DMS153 (cell line): Measurements from ENCODE around the gene TMED10.
"Not testable (repeated sequence)": the region's sequence is repeated elsewhere in the genome, so short reads cannot be mapped to it uniquely, and the experiment has no call there.

Experiments
- DNase-seq: peaks from one replicate; lab custom pipeline; 2025; lab: John Stamatoyannopoulos, UW

Gene TMED10

DNA sequence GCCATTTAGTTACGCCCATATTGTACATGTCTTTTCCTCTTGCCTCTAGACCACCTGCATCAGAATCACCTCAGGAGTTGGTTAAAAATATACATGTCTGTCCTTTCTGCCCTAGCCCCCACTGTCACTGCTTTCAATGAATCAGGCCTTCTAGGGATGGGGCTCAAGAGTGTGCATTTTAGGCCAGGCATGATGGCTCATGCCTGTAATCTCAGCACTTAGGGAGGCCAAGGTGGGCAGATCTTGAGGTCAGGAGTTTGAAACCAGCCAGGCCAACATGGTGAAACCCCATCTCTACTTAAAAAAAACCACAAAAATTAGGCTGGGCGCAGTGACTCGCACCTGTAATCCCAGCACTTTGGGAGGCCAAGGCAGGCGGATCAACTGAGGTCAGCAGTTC, 13.6 kb upstream of the TMED10 start:
- DNase-seq: no peak

DNA sequence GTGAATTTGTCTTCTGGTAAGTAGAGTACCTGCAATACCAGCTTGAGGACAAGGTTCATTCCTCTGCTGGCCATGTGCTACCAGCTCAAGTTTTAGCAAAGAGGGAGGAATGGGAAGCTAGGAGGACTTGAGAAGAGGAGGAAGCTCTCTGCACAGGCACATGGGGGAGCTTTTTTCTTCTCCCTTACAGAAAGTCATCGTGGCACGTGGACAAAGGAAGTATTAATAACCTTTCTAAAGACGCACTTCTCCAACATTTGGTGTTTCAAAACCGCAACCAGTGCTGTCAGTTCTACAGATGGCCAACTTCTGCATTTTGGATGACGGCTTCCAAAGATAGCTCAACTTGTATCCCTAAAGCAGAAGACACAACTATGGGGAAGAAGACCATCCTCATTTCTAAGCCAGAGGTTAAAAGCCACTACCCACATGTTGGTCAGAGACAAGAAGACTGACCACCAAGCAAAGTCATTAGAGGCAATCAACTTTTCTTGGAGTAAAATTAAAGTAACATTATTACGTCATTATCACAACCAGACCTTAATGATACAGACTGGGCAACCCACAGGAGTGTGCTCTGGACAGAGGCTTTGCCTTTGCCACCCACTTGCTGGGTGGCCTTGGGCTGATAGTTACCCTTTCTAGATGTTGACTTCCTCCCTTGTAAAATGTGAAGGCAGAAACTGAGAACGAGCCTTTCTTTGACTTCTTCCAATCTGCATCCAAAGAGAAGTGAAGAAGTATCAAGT, 12.3 kb upstream of the TMED10 start:
- DNase-seq: no peak

DNA sequence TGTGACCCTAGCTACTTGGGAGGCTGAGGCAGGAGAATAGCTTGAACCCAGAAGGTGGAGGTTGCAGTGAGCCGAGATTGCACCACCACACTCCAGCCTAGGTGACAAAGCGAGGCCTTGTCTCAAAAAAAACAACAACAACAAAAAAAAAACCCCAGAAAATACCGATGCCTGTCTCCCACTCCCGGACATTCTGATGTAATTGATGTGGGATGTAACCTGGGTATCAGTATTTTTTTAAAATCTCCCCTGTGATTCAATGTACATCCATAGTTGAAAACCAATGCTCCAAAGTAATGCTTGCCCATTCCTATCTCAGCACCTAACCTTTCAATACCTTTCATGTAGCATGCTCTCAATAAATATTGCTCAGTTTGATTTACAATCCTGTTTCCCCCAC, 11.7 kb upstream of the TMED10 start:
- no peak for DNase-seq

DNA sequence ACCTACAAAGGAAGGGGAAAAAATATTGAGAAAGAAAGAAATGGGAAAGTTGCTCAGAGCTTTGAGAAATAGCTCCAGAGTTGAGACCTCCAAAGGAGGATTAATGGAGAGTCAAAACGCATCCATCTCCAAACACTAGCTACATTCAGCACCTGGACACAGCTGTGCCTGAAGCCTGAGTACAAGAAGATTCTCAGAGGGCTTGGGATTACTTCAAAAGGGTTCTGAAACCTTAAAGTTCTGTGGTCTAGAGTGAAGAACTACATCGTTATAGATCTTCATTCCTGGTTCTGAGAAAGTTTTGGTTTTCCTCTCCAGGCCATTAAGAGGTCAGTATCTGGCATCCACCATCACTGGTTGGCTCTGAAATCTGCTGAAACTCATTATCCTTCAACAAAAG, 10.5 kb upstream of the TMED10 start:
- no peak for DNase-seq

DNA sequence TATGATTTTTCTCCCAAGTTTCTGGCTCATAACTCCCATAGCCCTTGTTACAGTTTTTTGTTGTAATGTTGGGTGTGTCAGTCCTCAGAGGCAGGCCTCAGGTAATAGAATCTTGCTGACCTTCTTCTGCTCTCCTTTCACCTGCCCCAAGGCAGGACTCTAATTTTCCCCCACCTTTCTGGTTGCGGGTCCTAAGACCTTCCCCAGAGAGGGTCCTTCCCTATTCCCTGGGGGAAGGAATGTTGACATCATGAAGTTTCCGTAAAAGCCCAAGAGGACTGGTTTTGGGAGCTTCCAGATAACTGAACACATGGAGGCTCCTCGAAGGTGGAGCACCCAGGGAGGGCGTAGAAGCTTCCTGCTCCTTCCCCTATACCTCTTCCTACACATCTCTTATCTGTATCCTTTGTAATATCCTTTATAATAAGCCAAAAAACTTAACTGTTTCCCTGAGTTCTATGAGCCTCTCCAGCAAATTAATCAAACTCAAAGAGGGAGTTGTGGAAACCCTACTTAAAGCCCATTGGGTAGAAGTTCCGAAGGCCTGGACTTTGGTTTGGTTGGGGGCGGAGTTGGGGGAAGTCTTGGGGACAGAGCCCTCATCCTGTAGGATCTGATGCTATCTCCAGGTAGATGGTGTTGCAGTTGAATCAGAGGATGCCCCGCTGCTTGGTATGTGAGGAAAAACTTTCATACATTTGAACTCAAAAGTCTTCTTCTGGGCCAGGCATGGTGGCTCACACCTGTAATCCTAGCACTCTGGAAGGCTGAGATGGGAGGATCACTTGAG, 9.0 kb upstream of the TMED10 start:
- no peak for DNase-seq

DNA sequence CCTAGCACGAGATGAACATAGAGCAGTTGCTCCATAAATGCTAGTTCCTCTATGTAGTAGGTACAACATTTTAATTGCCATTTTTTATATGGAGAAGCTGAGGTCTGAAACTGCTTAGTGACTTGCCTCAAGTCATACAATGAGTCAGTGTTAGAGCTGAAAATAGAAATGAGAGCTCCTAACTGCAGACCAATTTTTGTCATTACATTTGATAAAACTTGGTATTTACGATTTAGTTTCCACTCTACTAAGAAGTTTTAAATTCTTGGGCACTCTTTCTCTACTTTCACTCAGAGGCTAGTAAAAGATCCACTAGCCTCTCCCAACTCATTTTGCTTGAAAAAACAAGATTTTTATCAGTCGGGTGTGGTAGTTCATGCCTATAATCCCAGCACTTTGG, 8.1 kb upstream of the TMED10 start:
- DNase-seq: no peak

DNA sequence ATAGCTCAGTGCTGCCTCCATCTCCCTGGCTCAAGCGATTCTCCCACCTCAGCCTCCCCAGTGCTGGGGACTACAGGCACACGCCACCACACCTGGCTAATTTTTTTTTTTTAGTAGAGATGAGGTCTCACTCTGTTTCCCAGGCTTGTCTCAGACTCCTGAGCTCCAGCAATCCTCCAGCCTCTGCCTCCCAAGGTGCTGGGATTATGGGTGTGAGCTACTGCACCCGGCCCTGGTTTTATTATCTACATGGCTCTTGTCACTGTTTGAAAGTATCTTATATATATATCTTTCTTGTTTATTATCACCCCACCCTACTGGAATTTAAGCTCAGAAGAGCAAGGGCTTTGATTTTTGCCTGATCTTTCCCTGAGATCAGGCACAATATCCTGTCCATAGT, 7.6 kb upstream of the TMED10 start:
- no peak for DNase-seq

DNA sequence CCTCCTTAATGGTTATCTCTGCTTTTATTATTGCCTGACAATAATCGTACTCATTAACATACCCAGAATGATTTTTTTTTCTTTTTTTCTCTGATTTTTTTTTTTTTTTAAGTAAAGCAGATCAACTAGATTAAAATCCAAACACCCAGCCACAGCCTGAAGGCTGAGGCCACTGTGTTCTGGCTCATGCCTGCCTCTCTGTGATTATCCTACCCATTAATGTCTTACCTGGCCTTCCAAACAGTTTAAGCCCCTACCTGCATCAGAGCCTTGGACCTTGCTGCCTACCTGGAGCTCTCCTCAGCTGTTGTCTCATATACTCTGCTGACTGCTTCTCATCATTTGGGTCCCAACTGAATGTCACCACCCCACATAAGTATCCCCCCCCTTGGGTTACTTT, 6.8 kb upstream of the TMED10 start:
- DNase-seq: no peak

DNA sequence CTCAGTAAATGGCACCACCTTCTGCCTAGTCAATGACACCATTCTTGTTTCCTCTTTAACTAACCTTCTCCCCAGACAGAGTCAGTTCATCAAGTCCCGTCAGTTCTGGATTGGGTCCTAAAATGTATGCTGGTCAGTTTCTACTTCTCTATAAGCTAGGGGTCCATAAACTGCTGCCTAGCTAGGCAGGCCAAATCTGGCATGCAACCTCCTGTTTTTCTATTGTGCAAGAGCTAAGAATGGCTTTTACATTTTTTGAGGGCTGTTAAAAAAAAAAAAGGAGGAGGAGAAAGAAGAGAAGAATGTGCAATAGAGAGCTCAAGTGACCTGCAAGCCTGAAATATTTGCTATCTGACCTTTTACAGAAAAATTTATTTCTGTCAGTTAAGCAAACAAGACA, 6.4 kb upstream of the TMED10 start:
- DNase-seq: no peak

DNA sequence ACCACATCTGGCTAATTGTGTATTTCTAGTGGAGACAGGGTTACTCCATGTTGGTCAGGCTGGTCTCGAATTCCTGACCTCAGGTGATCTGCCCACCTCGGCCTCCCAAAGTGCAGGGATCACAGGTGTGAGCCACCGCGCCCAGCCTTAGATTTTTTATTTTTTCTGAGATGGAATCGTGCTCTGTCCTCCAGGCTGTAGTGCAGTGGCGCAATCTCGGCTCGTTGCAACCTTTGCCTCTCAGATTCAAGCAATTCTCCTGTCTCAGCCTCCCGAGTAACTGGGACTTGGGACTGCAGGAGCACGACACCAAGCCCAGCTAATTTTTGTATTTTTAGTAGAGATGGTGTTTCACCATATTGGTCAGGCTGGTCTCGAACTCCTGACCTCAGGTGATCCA, 5.8 kb upstream of the TMED10 start:
- not testable (repeated sequence) for DNase-seq

DNA sequence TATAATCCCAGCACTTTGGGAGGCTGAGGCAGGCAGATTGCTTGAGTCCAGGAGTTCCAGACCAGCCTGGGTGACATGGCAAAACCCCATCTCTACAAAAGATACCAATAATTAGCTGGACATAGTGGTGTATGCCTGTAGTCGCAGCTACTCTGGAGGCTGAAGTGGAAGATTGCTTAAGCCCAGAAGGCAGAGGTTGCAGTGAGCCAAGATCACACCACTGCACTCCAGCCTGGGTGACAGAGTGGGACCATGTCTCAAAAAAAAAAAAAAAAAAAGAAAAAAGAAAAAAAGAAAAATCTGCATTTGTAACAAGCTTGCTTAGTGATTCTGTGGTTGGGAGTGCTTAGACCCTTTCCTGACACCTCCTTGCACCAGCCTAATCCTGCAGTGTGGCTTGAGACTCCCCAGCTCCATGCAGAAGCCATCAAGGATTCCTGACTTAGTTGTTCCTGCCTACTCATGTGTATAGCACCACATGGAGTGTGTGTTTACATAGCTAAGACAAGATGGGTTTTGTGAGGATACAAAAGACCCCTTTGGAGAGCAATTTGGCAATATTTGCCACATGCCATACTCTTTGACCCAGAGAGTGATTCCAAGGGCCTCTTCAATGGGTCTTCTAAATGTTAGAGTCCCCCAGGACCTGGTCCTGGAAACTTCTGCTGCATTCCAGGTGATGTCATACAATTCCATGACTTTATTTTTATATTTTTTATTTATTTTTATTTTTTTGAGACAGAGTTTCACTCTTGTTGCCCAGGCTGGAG, 5.1 kb upstream of the TMED10 start:
- no peak for DNase-seq

DNA sequence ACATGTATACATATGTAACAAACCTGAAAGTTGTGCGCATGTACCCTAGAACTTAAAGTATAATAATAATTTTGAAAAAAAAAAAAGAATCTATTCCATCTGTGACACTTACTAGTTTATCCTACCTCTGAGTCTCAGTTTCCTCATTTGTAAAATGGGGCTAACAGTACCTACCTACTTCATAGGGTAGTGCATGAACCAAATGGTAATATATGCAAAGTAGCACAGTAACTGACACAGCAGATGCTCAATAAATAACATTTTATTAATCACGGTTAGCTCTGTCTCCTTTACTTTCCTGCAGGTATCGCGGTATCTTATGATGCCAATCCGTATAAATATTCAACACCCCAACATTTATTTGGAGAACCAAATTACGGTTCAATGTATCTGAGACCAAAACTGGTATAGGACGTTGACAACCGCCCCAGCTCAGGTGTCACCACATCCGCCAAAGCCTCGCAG, 703 bp downstream of the TMED10 start:
- no peak for DNase-seq

DNA sequence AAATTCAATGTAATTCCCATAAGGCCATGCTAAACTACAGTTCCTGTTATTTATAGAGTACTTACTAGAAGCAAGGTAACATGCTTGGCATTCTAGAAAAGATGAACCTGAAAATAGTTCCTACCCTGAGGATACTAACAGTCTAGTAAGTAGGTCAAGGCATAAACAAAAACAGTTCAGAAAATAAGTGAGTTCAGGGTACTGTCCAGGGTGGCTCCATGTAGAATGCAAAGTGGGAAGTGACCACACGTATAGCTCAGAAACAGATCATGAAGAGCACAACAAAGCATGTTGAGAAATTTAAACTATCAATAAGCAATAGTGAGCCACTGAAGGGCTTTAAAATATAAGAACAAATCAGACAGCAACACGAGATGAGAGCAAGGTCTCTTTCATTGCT, 2.3 kb downstream of the TMED10 start:
- no peak for DNase-seq

DNA sequence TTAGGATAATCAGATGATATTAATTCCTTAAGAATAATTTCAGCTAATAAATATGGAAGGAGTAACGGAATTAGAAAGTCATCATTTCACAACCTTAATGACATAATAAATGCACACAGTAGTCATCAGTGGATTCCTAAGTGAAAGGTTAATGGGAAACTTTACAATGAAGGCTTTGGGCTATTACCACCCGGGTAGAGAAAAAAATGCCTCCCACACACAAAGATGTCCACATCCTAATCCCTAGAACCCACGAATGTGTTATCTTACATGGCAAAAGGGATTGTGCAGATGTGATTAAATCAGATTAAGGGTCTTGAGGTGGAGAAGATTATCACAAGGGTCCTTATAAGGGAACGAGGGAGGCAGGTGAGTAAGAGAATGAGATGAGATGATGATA, 5.6 kb downstream of the TMED10 start:
- no peak for DNase-seq

DNA sequence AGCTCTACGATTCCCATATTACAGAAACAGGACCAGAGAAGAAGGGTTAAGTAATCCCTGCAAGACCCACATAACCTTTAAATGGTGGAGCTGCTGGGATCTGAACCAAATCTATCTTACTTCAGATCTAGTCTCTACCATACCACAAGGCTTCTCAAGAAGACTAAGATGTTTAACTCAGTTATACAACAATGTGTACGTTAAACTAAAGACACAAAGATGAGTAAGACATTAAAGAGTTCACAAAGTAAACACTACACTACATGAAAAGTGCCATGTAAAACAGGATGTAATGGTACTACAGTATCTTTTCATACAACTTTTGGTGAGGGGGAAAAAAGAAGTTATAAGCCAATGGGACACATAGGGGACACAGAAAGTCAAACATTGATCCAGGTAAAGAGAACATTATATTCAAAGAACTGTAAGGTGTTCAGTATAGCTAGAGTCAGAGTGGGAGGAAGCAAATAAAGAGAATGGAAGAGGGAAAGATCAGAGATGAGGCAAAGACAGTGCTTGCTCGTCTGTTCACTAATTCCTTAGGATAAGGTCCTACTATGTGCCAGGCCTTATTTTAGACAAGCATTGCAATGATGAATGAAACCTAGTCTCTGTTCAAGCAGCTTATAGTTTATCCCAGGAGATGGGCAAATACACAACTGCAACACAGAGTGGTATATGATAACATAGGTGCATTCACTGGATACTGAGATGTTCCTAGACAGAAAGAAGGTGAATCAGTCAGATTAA, 7.7 kb downstream of the TMED10 start:
- DNase-seq: no peak

DNA sequence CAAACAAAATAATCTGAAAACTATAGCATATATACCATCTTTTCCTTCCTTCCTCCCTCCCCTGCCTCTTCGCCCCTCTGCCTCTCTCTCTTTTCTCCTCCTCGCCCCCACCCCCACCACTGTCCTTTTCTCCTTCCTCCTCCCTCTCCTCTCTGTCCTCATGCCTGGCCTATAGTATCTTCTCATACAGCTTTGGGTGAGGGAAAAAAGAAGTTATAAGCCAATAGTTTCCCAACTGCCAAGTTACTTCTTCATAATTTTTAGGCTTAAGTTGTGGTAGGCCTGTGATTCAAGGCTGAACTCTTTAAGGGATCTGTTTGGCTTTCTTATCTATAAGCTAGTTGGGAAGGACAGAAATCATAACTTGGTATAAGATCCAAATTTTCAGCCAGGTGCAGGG, 9.1 kb downstream of the TMED10 start:
- no peak for DNase-seq

DNA sequence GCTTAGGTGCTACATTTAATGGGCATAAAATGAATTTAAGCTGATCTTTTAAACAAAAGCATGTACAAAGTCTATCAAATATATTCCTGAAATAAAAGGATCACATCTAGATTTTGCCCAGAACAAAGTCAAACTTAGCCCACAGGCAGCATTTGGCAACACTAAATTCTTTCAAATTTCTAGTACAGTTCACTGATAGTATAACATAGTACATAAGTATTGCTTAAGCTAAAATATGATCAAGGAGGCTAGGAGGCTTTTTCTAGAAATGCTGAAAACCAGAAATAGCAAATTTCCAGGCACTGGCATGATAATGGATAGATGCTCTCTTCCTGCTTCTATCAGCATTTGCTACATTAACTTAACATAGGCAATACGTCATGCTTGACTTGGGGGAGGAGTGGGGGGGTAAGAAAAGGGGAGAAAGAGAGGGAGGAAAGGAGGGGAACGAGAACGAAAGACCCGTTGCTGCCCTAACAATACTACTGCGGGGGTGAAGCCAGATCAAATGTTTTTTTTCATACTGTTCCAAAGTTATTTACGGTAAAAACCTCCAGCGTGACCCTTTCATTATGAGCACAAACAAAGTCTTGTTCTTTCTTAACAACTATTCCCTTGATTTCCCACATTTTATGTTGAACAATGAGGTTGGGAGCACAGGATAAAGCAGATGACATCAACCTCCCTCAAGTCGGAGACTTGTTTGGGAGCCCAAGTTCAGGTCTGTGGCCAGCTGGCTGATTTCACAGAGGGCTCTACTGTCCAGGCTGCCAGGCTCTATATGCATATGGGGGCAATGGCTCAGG, 10.6 kb downstream of the TMED10 start:
- DNase-seq: no peak

DNA sequence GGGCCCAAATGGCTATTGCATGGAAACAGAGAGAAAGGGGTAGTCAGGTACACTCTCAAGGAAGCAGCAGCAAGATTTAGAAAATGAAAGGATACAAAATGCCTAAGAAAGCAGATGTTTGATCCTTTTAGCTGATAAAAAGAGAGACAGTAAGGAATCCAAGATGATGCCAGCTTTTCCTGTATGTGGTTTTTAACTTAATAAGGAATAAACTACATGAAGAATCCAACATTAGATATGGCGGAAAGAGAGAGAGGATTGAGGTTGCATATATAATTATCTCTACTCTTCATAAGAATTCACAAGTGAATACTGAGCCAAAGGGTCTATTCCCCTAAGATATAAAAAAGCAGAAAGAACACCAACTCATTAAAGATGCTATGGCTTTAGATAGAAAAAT, 11.6 kb downstream of the TMED10 start:
- DNase-seq: no peak

DNA sequence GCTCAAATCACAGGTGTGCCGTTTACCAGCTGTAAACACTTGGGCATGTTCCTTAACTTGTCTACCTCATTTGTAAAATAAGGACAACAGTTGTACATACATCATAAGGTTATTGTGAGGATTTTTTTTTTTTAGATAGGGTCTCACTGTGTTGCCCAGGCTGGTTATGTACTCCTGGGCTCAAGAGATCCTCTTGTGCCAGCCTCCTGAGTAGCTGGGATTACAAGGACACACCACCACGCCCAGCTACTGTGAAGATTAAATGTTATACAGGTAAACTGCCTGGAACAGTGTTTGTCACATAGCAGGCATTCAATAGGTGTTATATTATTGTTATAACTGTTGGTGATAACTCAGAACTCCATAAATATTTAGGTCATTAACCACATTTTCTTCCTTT, 12.7 kb downstream of the TMED10 start:
- DNase-seq: no peak

DNA sequence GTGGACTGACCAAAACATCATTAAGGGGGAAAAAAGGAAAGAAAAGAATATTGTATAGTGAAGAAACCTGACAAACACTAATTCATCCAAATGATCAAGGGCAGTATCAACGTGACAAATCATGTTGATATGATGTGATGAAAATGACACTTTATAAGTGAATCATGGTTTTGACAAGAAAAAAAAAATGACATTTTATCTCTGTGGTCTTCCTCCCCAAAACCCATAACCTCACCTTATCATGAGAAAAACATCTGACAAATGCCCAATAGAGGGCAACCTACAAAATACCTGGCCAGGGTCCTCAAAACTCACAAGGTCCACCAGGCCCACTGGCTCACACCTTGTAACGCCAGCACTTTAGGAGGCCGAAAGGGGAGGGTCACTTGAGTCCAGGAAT, 13.8 kb downstream of the TMED10 start:
- DNase-seq: no peak
